Measurements from ENCODE around the gene ACTG1. TPM values are rescaled to one million over a fixed set of nuclear protein-coding genes. Genes with fewer than 3 reads are reported as not detected.

Gene ACTG1
- total RNA-seq, 2 experiments from 2014 or later: 2,707 to 2,894 TPM

- CTCF ChIA-PET (ENCODE audit: unreplicated experiment): interaction anchor here (0.6 to 1.4 kb wide), 8 partner anchors 41 to 231 kb away, joined by 3 to 8 read pairs (median 3); partner anchors contain the start of gene BAHCC1
- no peaks in the 10 kb centered on the region for H3K9me2 ChIP-seq (ENCODE audit: insufficient read depth, low read length)
- H3K79me2 ChIP-seq (ENCODE audit: insufficient read depth, low read depth, low read length): no peaks in the 10 kb centered on the region
- peak overlapping the region; percentile 61 for H3K4me3 ChIP-seq (ENCODE audit: low read depth, low read length, poor library complexity, severe bottlenecking)
- peak; percentile 98 for DNase-seq (ENCODE audit: low spot score)
- no peaks in the 10 kb centered on the region for H3K9me3 ChIP-seq (ENCODE audit: low read length)
- H3K27ac ChIP-seq (ENCODE audit: low read depth, low read length, poor library complexity, severe bottlenecking): no peak overlapping the region
- intact Hi-C loops (cut with micrococcal nuclease; ENCODE audit: unreplicated experiment): loop anchor here (1.0 to 5.0 kb wide), 8 partner anchors 44 to 342 kb away; partner anchors contain the start of genes BAHCC1, FAAP100 and SLC38A10
- peak overlapping the region; percentile 69 for H3K4me2 ChIP-seq (ENCODE audit: low read length)
- H3K4me1 ChIP-seq (ENCODE audit: insufficient read depth, low read length, poor library complexity, severe bottlenecking): peaks cover 55% of the 10 kb centered on the region
- BruUV-seq (replicated peaks): no TSS peak
- H3K36me3 ChIP-seq (ENCODE audit: insufficient read depth, low read length): no peaks in the 10 kb centered on the region
- peak overlapping the region; percentile 82 for H2AFZ ChIP-seq (ENCODE audit: low read length)
- H4K20me1 ChIP-seq (ENCODE audit: insufficient read depth, low read length): no peaks in the 10 kb centered on the region
- POLR2A ChIA-PET: interaction anchor here (0.6 to 1.6 kb wide), 9 partner anchors 17 to 814 kb away, joined by 3 to 9 read pairs (median 3); partner anchors contain the start of genes BAHCC1, CEP131, NDUFAF8 and TEPSIN
- no peak for TF ChIP-seq EZH2phosphoT487 (IDR thresholded peaks at IDR 0.05; ENCODE audit: borderline replicate concordance, low read depth, low read length)
- TF ChIP-seq, protein P1, sequence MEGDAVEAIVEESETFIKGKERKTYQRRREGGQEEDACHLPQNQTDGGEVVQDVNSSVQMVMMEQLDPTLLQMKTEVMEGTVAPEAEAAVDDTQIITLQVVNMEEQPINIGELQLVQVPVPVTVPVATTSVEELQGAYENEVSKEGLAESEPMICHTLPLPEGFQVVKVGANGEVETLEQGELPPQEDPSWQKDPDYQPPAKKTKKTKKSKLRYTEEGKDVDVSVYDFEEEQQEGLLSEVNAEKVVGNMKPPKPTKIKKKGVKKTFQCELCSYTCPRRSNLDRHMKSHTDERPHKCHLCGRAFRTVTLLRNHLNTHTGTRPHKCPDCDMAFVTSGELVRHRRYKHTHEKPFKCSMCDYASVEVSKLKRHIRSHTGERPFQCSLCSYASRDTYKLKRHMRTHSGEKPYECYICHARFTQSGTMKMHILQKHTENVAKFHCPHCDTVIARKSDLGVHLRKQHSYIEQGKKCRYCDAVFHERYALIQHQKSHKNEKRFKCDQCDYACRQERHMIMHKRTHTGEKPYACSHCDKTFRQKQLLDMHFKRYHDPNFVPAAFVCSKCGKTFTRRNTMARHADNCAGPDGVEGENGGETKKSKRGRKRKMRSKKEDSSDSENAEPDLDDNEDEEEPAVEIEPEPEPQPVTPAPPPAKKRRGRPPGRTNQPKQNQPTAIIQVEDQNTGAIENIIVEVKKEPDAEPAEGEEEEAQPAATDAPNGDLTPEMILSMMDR (conservative IDR thresholded peaks at IDR 0.05; ENCODE audit: low read length): peak; percentile 99
These were observed 28.2 kb downstream of the ACTG1 start for GRCh38 chr17:81484195-81484979.

- CTCF ChIA-PET (ENCODE audit: unreplicated experiment): no interaction called here
- H4K20me1 ChIP-seq (ENCODE audit: insufficient read depth, low read length): no peaks in the 10 kb centered on the region
- H3K36me3 ChIP-seq (ENCODE audit: insufficient read depth, low read length): no peaks in the 10 kb centered on the region
- peak overlapping the region; percentile 61 for H3K4me3 ChIP-seq (ENCODE audit: low read depth, low read length, poor library complexity, severe bottlenecking)
- H3K9me2 ChIP-seq (ENCODE audit: insufficient read depth, low read length): no peaks in the 10 kb centered on the region
- no peak overlapping the region for H3K27ac ChIP-seq (ENCODE audit: low read depth, low read length, poor library complexity, severe bottlenecking)
- H3K4me2 ChIP-seq (ENCODE audit: low read length): peak overlapping the region; percentile 69
- no peaks in the 10 kb centered on the region for H3K9me3 ChIP-seq (ENCODE audit: low read length)
- peaks cover 49% of the 10 kb centered on the region for H3K4me1 ChIP-seq (ENCODE audit: insufficient read depth, low read length, poor library complexity, severe bottlenecking)
- intact Hi-C loops (cut with micrococcal nuclease; ENCODE audit: unreplicated experiment): loop anchor here (1.0 to 5.0 kb wide), 8 partner anchors 44 to 342 kb away; partner anchors contain the start of genes BAHCC1, FAAP100 and SLC38A10
- TF ChIP-seq, protein P1 (conservative IDR thresholded peaks at IDR 0.05; ENCODE audit: low read length): no peak
- no peak for TF ChIP-seq EZH2phosphoT487 (IDR thresholded peaks at IDR 0.05; ENCODE audit: borderline replicate concordance, low read depth, low read length)
- no TSS peak for BruUV-seq (replicated peaks)
- POLR2A ChIA-PET: interaction anchor here (0.9 kb wide), 1 partner anchor 814 kb away, joined by 3 read pairs; no protein-coding TSS in a partner anchor
- peak overlapping the region; percentile 82 for H2AFZ ChIP-seq (ENCODE audit: low read length)
- no peak for DNase-seq (ENCODE audit: low spot score)
- H3K79me2 ChIP-seq (ENCODE audit: insufficient read depth, low read depth, low read length): no peaks in the 10 kb centered on the region
These were observed 28.8 kb downstream of the ACTG1 start for GRCh38 chr17:81483862-81484194.
